PC-9 (cell line): ENCODE results near the gene MSN. TPM values are rescaled to one million over a fixed set of nuclear protein-coding genes. Genes with fewer than 3 reads are reported as not detected.

Source experiments
- BruUV-seq: library from RNA; stranded (reverse); fragments of 400-500 nt; replicated peaks from 2 replicates; lab custom pipeline; 2021; lab: Mats Ljungman, UMichigan
- CTCF ChIA-PET: fragments of 300-600 bp; sonication (Branson Sonifier 250); formaldehyde crosslinking; loops from one replicate; lab custom pipeline; 2022; ENCODE audit warnings: antibody characterized with exemption; lab: Charles Lee
- POLR2A ChIA-PET: fragments of 300-600 bp; sonication (Branson Sonifier 250); formaldehyde crosslinking; loops from one replicate; lab custom pipeline; 2022; ENCODE audit warnings: antibody characterized with exemption; ENCODE audit not compliant: unreplicated experiment; lab: Charles Lee
- DNase-seq, 2 experiments: peaks; one replicate each; pipeline versions ENCODE4 v3.0.0 to v3.0.0-alpha.2; 2015 to 2022; ENCODE audit warnings: mixed read lengths in 1 of 2
- H2AFZ ChIP-seq: fragments of 200-600 bp; sonication (generic); 2 replicates; pipeline ENCODE4 v1.8.1; 2017; ENCODE audit warnings: antibody characterized with exemption
- H3F3A ChIP-seq: fragments of 200-600 bp; sonication (generic); 2 replicates; pipeline ENCODE4 v1.8.1; 2017; ENCODE audit warnings: antibody characterized with exemption, mild to moderate bottlenecking, low read depth; ENCODE audit not compliant: insufficient read depth
- H3K27ac ChIP-seq: fragments of 200-600 bp; sonication (generic); 2 replicates; pipeline ENCODE4 v1.6.1; 2016; ENCODE audit warnings: mixed run types
- H3K27me3 ChIP-seq: fragments of 200-600 bp; sonication (generic); 2 replicates; pipeline ENCODE4 v1.6.1; 2016; ENCODE audit warnings: low read depth, mixed run types; ENCODE audit not compliant: insufficient read depth
- H3K36me3 ChIP-seq: fragments of 200-600 bp; sonication (generic); 2 replicates; pipeline ENCODE4 v1.6.1; 2016; ENCODE audit warnings: low read depth, mixed run types
- H3K4me1 ChIP-seq: fragments of 200-600 bp; sonication (generic); replicated peaks from 2 replicates; pipeline ENCODE4 v1.6.1; 2016; ENCODE audit warnings: mixed run types; ENCODE audit not compliant: insufficient read depth
- H3K4me2 ChIP-seq: fragments of 200-600 bp; sonication (generic); 2 replicates; pipeline ENCODE4 v1.6.1; 2017; ENCODE audit warnings: mixed run types
- H3K4me3 ChIP-seq: fragments of 200-600 bp; sonication (generic); 2 replicates; pipeline ENCODE4 v1.6.1; 2016; ENCODE audit warnings: mixed run types
- H3K79me2 ChIP-seq: fragments of 200-600 bp; sonication (generic); 2 replicates; pipeline ENCODE4 v1.6.1; 2017; ENCODE audit warnings: low read depth, mixed run types
- H3K9me2 ChIP-seq: fragments of 200-600 bp; sonication (generic); 2 replicates; pipeline ENCODE4 v1.8.1; 2017; ENCODE audit warnings: mild to moderate bottlenecking; ENCODE audit not compliant: insufficient read depth
- H3K9me3 ChIP-seq: fragments of 200-600 bp; sonication (generic); 2 replicates; pipeline ENCODE4 v1.8.1; 2016; ENCODE audit warnings: low read depth; ENCODE audit not compliant: insufficient read depth
- H4K20me1 ChIP-seq: fragments of 200-600 bp; sonication (generic); 2 replicates; pipeline ENCODE4 v1.8.1; 2017; ENCODE audit not compliant: insufficient read depth
- CTCF ChIP-seq: fragments of 200-600 bp; sonication (generic); conservative IDR thresholded peaks from 2 replicates; pipeline ENCODE4 v1.6.1; 2017; ENCODE audit warnings: mixed run types, antibody characterized with exemption, mild to moderate bottlenecking, moderate library complexity
- EZH2 ChIP-seq: fragments of 200-600 bp; sonication (generic); IDR thresholded peaks from 2 replicates; pipeline ENCODE4 v1.8.0; 2017; ENCODE audit warnings: antibody characterized with exemption, low read depth
- intact Hi-C: fragments of 100-400 bp; cut with micrococcal nuclease; formaldehyde crosslinking; loops from one replicate; pipeline ENCODE4 v1.10.0; 2022; ENCODE audit not compliant: unreplicated experiment
- total RNA-seq: library from RNA; stranded (reverse); gene quantifications from 2 replicates; pipeline ENCODE4 v1.2.3, GENCODE V29; 2021

The MSN gene
- total RNA-seq, 1 experiment from 2014 or later: 235 TPM

- no peak overlapping the region for H3K4me3 ChIP-seq
- CTCF ChIA-PET: no interaction called here
- no peak overlapping the region for H2AFZ ChIP-seq
- H3F3A ChIP-seq: no peaks in the 10 kb centered on the region
- H3K4me1 ChIP-seq: no peaks in the 10 kb centered on the region
- intact Hi-C loops: no loop called here
- H4K20me1 ChIP-seq: no peaks in the 10 kb centered on the region
- peaks cover 49% of the 10 kb centered on the region for H3K79me2 ChIP-seq
- no peak overlapping the region for H3K4me2 ChIP-seq
- DNase-seq: no peak
- no peaks in the 10 kb centered on the region for H3K9me2 ChIP-seq
- H3K9me3 ChIP-seq: no peaks in the 10 kb centered on the region
- no peaks in the 10 kb centered on the region for H3K27me3 ChIP-seq
- no peaks in the 10 kb centered on the region for H3K36me3 ChIP-seq
- no TSS peak for BruUV-seq
- TF ChIP-seq CTCF: no peak
- no peak for TF ChIP-seq EZH2
- POLR2A ChIA-PET: no interaction called here
- H3K27ac ChIP-seq: no peak overlapping the region
Measured at GRCh38 chrX:65697211-65697641, 29.8 kb downstream of the MSN start.

DNA sequence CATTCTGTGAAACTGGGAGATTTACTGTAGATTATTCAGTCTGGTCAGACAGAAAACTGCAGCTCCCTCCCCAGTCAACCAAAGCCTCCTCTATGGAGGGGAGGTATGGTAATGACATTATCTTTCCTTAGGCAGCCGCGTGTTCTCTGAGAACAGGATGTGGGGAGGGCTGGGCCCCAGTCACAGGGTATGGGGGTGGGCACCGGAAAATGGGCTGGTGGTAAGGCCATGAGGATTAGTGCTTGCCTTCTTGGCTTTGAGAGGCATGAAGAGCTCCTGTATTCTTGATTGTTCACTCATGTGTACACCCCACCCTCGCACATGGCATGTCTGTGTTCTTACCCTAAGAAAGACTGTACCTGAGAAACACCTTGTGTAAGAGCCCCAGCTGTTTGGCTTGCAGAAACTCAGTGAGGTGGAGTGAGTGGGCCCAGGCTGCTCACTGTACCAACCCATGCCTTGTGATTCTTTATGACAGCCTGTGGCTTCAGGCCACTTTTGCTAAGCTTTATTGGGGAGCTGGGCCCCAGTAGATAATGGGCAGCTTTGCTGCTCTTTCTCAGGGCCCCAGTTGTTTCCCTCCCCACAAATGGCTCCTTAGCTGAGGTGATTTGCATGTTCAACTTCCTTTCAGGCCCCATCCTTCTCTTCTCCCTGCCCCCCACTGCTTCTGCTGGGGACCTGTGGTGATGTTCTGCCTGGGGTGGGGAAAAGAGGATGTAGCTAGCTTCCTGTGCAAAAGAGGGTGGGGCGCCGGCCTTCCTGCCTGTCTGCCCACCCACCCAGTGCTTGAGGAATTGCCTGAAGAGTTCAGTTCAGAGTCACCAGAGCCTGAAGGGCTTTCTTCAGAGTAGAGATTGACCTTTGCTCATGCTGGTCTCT lies 30.7 kb downstream of the MSN start:
- no TSS peak for BruUV-seq
- Histone ChIP-seq H3K36me3 (no peaks in the 10 kb centered on the region), H3K79me2 (peaks cover 44% of the 10 kb centered on the region), H4K20me1 (no peaks in the 10 kb centered on the region), H3K9me2 (no peaks in the 10 kb centered on the region), H3K9me3 (no peaks in the 10 kb centered on the region), H3K27me3 (no peaks in the 10 kb centered on the region), H3K4me2 (no peak overlapping the region), H3F3A (no peaks in the 10 kb centered on the region), H3K4me1 (no peaks in the 10 kb centered on the region), H3K4me3 (no peak overlapping the region), H2AFZ (no peak overlapping the region), H3K27ac (no peak overlapping the region)
- ChIA-PET CTCF (no interaction called here), POLR2A (no interaction called here)
- no peak for DNase-seq
- TF ChIP-seq CTCF (no peak), EZH2 (no peak)
- intact Hi-C loops: no loop called here

DNA sequence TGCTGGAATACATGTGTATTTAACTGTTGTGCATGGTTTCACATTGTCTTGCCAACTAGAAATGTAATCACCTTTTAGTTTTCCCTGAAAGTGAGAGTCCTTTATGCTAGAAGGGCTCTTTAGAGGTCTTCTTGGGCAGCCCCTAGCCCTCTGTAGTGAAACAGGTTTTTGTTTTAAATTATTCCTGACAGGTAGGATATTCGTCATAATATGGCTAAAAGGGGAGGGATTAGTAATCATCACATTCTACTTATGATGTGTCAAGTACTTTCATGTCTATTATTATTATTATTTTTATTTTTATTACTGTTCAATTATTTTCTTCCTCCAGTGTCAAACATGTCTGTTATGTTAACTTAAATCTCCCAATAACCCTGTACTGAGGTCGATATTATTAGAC lies 35.5 kb downstream of the MSN start:
- no peak overlapping the region for H3K27ac ChIP-seq
- peaks cover 32% of the 10 kb centered on the region; the same call in 1 of the 2 replicates for H3K79me2 ChIP-seq
- H3K4me1 ChIP-seq: peaks cover 21% of the 10 kb centered on the region
- H4K20me1 ChIP-seq: no peaks in the 10 kb centered on the region
- H3K9me2 ChIP-seq: no peaks in the 10 kb centered on the region
- no peak overlapping the region for H3K4me3 ChIP-seq
- DNase-seq: no peak
- no peak for TF ChIP-seq EZH2
- TF ChIP-seq CTCF: no peak
- H3K27me3 ChIP-seq: no peaks in the 10 kb centered on the region
- ChIA-PET CTCF (no interaction called here), POLR2A (interaction anchor here (0.6 kb wide), 1 partner anchor 25 kb away, joined by 8 read pairs; no protein-coding TSS in a partner anchor)
- no peaks in the 10 kb centered on the region; the same call in 1 of the 2 replicates for H3F3A ChIP-seq
- intact Hi-C loops: loop anchor here (10.0 kb wide), 1 partner anchor 108 kb away; no protein-coding TSS in a partner anchor
- H3K4me2 ChIP-seq: no peak overlapping the region
- H2AFZ ChIP-seq: no peak overlapping the region
- H3K36me3 ChIP-seq: no peaks in the 10 kb centered on the region
- H3K9me3 ChIP-seq: no peaks in the 10 kb centered on the region
- BruUV-seq: no TSS peak
